CD4-positive, alpha-beta T cell treated with Interleukin-12 subunit alpha and Interleukin-12 subunit beta, for 1 hour (primary cell): Measurements from ENCODE around the gene DDX49.

Experiments
- DNase-seq: peaks from one replicate; pipeline ENCODE4 v3.0.0-alpha.2; 2020

Gene DDX49, protein sequence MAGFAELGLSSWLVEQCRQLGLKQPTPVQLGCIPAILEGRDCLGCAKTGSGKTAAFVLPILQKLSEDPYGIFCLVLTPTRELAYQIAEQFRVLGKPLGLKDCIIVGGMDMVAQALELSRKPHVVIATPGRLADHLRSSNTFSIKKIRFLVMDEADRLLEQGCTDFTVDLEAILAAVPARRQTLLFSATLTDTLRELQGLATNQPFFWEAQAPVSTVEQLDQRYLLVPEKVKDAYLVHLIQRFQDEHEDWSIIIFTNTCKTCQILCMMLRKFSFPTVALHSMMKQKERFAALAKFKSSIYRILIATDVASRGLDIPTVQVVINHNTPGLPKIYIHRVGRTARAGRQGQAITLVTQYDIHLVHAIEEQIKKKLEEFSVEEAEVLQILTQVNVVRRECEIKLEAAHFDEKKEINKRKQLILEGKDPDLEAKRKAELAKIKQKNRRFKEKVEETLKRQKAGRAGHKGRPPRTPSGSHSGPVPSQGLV

GRCh38 chr19:18919086-18919899 lies at the start of gene DDX49, which contains the start of gene COPE:
Gene DDX49 (plus strand): TSS chr19:18919715. CDS start chr19:18919742, 27 bp downstream.
Gene COPE (minus strand): TSS chr19:18919387. CDS start chr19:18919348, 39 bp downstream.
- peak; percentile 98 for DNase-seq

- DNase-seq: no peak
These were observed 49.6 kb upstream of the DDX49 start for GRCh38 chr19:18869781-18870530.

DNA sequence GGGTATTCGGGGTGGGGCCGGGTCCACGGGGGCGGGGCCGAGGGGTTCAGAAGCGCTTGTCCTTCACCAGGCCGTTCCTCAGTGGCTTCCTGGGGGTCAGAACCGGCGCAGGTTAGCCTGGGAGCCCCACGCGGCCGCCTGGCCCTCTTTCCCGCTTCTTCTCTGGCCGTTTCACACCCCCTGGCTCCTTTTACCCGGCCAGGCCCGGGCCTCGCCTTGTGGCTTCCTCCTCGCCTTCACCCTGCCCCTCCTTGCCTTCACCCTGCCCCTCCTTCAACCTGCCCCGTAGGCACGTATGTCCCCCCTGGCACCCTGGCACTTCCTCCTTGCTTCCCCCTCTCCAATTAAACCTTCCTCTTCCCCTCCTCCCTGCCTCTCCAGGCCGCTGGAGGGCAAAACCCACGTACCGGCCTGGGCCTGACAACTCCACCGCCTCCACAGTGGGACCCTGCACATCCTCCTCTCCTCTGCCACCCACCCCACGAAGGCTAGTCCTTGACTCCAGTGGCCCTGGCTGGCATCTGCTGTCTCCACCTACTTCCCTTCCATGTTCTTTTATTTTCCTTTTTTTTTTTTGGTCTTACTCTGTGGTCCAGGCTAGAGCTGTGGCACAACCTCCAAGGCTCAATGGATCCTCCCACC lies 48.9 kb upstream of the DDX49 start:
- no peak for DNase-seq

GRCh38 chr19:18871543-18871942 lies 48.0 kb upstream of the DDX49 start:
- DNase-seq: no peak

GRCh38 chr19:18875726-18876125 lies 43.8 kb upstream of the DDX49 start:
- DNase-seq: no peak

DNA sequence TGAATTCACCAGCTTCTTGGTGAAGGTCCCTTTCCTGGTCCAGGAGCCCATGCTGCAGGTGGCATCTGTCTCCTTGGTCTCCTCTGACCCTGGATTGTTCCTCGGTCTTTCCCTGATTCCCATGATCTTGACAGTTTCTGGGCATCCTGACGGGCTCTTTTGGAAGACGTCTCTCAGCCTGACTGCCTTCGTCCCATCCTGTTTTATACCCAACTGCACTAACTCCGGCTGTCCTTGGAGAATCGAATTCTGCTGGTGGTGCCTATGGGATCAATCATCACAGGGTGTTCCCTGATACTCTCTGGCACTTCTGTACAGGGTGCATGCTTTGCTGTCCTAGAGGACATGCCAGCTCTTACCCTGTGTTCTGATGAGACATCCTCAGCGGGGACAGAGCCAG lies 42.6 kb upstream of the DDX49 start:
- no peak for DNase-seq

- no peak for DNase-seq
These were observed 41.3 kb upstream of the DDX49 start for GRCh38 chr19:18878058-18878797.

- no peak for DNase-seq
These were observed 40.5 kb upstream of the DDX49 start for GRCh38 chr19:18878858-18879578.

GRCh38 chr19:18879579-18880373 lies 39.7 kb upstream of the DDX49 start:
- DNase-seq: peak; percentile 19

DNA sequence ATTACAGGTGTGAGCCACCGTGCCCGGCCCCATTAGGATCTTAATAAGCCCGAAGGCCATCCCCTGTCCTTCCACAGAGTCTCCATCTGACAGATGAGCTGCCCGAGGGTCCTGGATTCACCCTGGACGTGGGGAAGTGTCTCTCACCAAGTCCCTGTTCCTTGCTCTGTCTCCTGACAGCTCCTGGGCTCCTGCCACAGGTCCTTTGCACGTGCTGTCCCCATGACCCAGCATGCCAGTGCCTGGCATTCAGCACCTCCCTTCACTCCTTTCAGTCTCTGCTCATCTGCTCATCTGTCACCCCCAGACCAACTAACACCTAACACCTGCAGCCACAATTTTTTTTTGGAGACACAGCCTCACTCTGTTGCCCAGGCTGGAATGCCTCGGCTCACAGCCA lies 38.0 kb upstream of the DDX49 start:
- DNase-seq: no peak

DNA sequence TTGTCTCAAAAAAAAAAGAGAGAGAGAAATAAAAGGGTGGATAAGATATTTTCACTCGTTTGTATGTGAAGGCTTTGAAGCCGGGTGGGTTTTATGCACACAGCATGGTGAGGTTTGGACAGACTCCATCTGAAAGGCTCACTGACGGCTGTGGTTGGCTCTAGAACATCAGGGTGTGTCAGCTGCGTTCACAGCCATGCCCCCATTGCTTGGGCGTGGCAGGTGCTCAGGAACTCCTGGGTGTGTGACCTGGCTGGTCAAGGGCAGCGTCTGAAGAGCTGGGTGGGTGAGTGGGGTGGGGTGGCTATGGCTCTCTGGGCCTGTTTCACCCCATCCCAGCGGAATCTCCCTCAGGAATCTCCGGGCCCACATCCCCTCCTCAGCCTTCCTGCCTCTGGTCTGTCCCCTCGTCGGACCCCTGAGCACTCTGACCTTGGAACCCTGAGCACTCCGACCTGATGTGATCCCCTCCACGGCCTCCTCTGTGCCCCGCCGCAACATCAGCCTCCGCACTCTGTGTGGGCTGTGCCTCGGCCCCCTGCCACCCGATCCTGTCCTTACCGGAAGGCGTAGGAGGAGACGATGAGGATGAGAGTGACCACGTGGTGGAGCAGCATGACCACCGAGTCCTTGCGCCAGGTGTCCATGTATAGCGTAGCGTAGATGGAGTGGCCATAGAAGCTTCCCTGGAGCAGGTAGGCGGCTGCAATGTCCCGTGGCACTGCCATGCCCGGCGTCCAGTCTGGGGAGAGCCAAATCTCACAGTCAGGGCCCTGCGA lies 35.8 kb upstream of the DDX49 start:
- no peak for DNase-seq

- no peak for DNase-seq
These were observed 32.5 kb upstream of the DDX49 start for GRCh38 chr19:18886972-18887371.

DNA sequence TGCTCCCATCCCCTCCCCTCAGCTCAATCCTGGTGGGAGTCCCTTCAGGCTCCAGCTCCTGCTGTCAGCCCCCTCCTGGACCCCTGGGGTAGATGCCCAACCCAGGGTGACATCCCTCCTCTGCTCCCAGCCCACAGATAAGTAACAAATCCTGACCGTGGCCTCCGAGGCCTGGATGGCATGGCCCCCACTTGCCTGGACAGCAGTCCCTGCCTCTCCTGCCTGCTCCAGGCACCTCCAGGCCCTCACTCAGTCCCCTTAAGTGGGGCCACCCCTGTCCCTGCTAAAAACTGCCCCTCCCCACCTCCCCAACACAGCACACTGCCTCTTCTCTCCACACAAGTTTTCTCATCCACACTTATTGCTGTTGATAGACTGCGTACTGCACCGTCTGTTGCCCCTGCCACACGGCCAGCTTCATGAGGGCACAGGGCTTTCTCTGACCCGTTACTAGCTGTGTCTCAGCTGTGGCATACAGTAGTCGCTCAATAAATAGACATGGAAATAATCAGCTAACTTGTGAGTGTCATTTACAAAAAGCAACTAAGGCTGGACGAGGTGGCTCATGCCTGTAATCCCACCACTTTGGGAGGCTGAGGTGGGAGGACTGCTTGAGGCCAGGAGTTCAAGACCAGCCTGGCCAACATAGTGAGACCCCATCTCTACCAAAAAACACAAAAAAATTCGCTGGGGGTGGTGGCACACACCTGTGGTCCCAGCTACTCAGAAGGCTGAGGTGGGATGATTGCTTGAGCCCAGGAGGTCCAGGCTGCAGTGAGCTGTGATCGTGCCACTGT lies 29.4 kb upstream of the DDX49 start:
- DNase-seq: no peak

- no peak for DNase-seq
These were observed 25.8 kb upstream of the DDX49 start for GRCh38 chr19:18893587-18894253.

DNA sequence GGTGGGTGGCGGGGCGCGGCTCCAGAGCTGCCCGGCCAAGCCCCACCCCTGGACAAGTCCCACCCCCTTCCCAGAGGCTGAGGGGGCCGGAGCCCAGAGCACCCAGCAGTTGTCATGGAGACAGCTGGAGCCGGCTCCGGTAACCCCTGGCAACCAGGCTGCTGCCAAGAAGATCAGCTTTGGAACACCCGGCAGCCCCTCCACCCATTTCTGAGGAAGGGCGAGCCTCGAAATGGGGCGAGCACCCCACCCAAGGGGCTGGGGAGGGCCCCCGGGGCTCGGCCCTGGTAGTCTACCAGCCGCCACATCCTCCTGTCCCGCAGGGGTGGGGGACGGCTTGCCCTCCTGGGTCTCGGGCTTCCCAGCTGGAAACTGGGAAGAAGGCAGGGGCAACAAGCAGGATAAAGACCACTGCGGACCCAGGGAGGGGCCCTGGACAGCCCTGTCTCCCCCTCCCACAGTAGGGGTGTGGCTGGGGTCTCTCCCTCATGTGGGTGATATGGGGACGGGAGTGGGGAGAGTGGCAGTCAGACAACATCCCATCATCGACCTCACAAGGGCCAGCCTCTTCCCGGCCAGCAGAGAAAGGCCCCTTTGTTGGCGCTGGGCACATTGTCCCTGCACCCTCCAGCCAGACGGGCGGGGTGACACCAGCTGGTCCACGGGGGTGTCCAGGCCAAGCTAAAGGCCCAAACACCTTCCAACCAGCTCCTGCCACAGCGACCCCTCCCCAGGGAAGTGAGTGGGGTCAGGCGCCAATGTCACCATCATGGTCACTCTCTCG lies 25.1 kb upstream of the DDX49 start:
- no peak for DNase-seq

DNA sequence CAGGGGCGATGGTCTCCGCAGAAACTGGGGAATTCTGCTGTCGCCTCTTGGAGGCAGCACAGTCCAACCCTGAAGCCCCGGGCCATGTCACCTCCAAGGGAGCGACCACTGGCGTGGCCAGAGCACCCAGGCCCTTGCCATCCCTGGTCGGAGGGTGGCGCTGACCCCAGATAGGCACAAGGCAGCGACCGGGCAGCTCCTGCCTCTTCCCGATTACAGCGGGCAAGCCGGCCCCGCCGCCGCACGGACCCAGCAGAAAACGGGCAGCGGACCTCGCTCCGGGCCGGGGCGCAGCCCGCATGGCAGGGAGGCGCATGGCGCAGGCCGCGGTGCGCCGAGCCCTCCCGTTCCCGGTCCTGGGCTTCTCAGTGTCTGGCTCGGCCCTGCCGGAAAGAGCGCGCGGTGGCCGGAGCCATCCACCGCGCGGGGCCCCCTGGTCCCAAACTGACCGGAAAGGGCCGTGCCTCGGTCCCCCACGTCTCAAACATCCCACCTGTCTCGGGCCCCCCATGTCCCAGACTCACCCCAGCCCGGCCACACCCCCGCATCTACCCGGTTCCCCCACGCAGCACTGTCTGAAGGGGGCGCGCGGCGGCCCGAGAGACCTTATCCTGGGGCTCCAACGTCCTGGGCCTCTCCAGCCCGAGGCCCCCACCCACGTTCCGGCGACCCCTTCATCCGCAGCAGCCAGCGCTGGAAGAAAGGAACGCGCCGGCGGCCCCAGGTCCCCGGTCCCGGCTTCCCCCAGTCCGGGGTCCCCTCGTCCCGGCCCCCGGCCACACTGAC lies 24.3 kb upstream of the DDX49 start:
- DNase-seq: no peak
